ENCODE data around the gene TEDC2.
A peak's percentile ranks its signal among the peaks of the same experiment; 100 is the strongest.
"Not testable (repeated sequence)": the region's sequence is repeated elsewhere in the genome, so short reads cannot be mapped to it uniquely, and the experiment has no call there.

Gene TEDC2

GRCh38 chr16:2471653-2472487 lies 12.0 kb downstream of the TEDC2 start:
- DNase-seq, result no peak
- in situ Hi-C loops (cut with HindIII; ENCODE audit: low pct_ligation_motif_present, low pct_unique_long_range_greater_than_20kb, low sequenced_read_pairs), result loop anchor here (25.0 kb wide), 1 partner anchor 310 kb away; the partner anchor contains the start of gene TRAF7

GRCh38 chr16:2472488-2472864 lies 12.6 kb downstream of the TEDC2 start:
- DNase-seq, result no peak
- in situ Hi-C loops (cut with HindIII; ENCODE audit: low pct_ligation_motif_present, low pct_unique_long_range_greater_than_20kb, low sequenced_read_pairs), result loop anchor here (25.0 kb wide), 1 partner anchor 310 kb away; the partner anchor contains the start of gene TRAF7

- no peak for DNase-seq
- in situ Hi-C loops (cut with HindIII; ENCODE audit: low pct_ligation_motif_present, low pct_unique_long_range_greater_than_20kb, low sequenced_read_pairs), result loop anchor here (25.0 kb wide), 1 partner anchor 311 kb away; the partner anchor contains the start of gene TRAF7
Measured at GRCh38 chr16:2472885-2473445, 13.1 kb downstream of the TEDC2 start.

GRCh38 chr16:2473446-2473926 lies 13.6 kb downstream of the TEDC2 start:
- in situ Hi-C loops (cut with HindIII; ENCODE audit: low pct_ligation_motif_present, low pct_unique_long_range_greater_than_20kb, low sequenced_read_pairs), result loop anchor here (25.0 kb wide), 1 partner anchor 311 kb away; the partner anchor contains the start of gene TRAF7
- DNase-seq, result peak; percentile 28

- in situ Hi-C loops (cut with HindIII; ENCODE audit: low pct_ligation_motif_present, low pct_unique_long_range_greater_than_20kb, low sequenced_read_pairs), result loop anchor here (25.0 kb wide), 1 partner anchor 312 kb away; the partner anchor contains the start of gene TRAF7
- peak; percentile 67 for DNase-seq
Measured at GRCh38 chr16:2473999-2474876, 14.3 kb downstream of the TEDC2 start.

- DNase-seq, result peak; percentile 90
Measured at GRCh38 chr16:2474877-2475412, 15.0 kb downstream of the TEDC2 start, which contains the start of gene TBC1D24. Gene TBC1D24, plus strand, starts transcription at chr16:2475127. Its CDS starts 21,022 bp downstream, at chr16:2496149.

GRCh38 chr16:2475413-2476344 lies 15.8 kb downstream of the TEDC2 start:
- DNase-seq, result no peak
- in situ Hi-C loops (cut with HindIII; ENCODE audit: low pct_ligation_motif_present, low pct_unique_long_range_greater_than_20kb, low sequenced_read_pairs), result no loop called here

More at GRCh38 chr16:2474877-2475412, 15.0 kb downstream of the TEDC2 start, which contains the start of gene TBC1D24:
- in situ Hi-C loops (cut with HindIII; ENCODE audit: low pct_ligation_motif_present, low pct_unique_long_range_greater_than_20kb, low sequenced_read_pairs), result loop anchor here (25.0 kb wide), 1 partner anchor 313 kb away; the partner anchor contains the start of gene TRAF7

- in situ Hi-C loops (cut with HindIII; ENCODE audit: low pct_ligation_motif_present, low pct_unique_long_range_greater_than_20kb, low sequenced_read_pairs), result no loop called here
- DNase-seq, result no peak
Measured at GRCh38 chr16:2476345-2476720, 16.4 kb downstream of the TEDC2 start.

GRCh38 chr16:2476741-2477140 lies 16.8 kb downstream of the TEDC2 start:
- DNase-seq, result no peak
- in situ Hi-C loops (cut with HindIII; ENCODE audit: low pct_ligation_motif_present, low pct_unique_long_range_greater_than_20kb, low sequenced_read_pairs), result no loop called here

- in situ Hi-C loops (cut with HindIII; ENCODE audit: low pct_ligation_motif_present, low pct_unique_long_range_greater_than_20kb, low sequenced_read_pairs), result no loop called here
- no peak for DNase-seq
Measured at GRCh38 chr16:2477327-2477726, 17.4 kb downstream of the TEDC2 start.

GRCh38 chr16:2478279-2478678 lies 18.4 kb downstream of the TEDC2 start:
- no peak for DNase-seq
- in situ Hi-C loops (cut with HindIII; ENCODE audit: low pct_ligation_motif_present, low pct_unique_long_range_greater_than_20kb, low sequenced_read_pairs), result no loop called here

GRCh38 chr16:2479996-2480395 lies 20.1 kb downstream of the TEDC2 start:
- in situ Hi-C loops (cut with HindIII; ENCODE audit: low pct_ligation_motif_present, low pct_unique_long_range_greater_than_20kb, low sequenced_read_pairs); DNase-seq: not testable (repeated sequence)

GRCh38 chr16:2480948-2481347 lies 21.0 kb downstream of the TEDC2 start:
- no peak for DNase-seq
- in situ Hi-C loops (cut with HindIII; ENCODE audit: low pct_ligation_motif_present, low pct_unique_long_range_greater_than_20kb, low sequenced_read_pairs), result no loop called here

- DNase-seq, result no peak
- in situ Hi-C loops (cut with HindIII; ENCODE audit: low pct_ligation_motif_present, low pct_unique_long_range_greater_than_20kb, low sequenced_read_pairs), result no loop called here
Measured at GRCh38 chr16:2481676-2482075, 21.8 kb downstream of the TEDC2 start.

- no peak for DNase-seq
- in situ Hi-C loops (cut with HindIII; ENCODE audit: low pct_ligation_motif_present, low pct_unique_long_range_greater_than_20kb, low sequenced_read_pairs), result no loop called here
Measured at GRCh38 chr16:2482249-2482648, 22.3 kb downstream of the TEDC2 start.

- DNase-seq, result no peak
- in situ Hi-C loops (cut with HindIII; ENCODE audit: low pct_ligation_motif_present, low pct_unique_long_range_greater_than_20kb, low sequenced_read_pairs), result no loop called here
Measured at GRCh38 chr16:2482708-2483534, 23.0 kb downstream of the TEDC2 start.

Measured in ACHN (cell line).